ENCODE results near the gene REV3L.

Gene REV3L

GRCh38 chr6:111471958-111472357, 11.1 kb downstream of the REV3L start:
- DNase-seq (ENCODE audit: extremely low read depth, insufficient read length): no peak
- Histone ChIP-seq H3K36me3 (ENCODE audit: control insufficient read depth, insufficient read depth, low read length) (peaks cover 2% of the 10 kb centered on the region; the same call in 1 of the 2 replicates), H3K4me3 (replicated peaks; ENCODE audit: low read depth, low read length) (no peak overlapping the region), H3K27me3 (replicated peaks; ENCODE audit: control insufficient read depth, insufficient read depth, low read length) (no peaks in the 10 kb centered on the region)
- no peak for TF ChIP-seq CTCF (IDR thresholded peaks at IDR 0.05; ENCODE audit: insufficient read depth, low read length, poor library complexity, severe bottlenecking)

DNA sequence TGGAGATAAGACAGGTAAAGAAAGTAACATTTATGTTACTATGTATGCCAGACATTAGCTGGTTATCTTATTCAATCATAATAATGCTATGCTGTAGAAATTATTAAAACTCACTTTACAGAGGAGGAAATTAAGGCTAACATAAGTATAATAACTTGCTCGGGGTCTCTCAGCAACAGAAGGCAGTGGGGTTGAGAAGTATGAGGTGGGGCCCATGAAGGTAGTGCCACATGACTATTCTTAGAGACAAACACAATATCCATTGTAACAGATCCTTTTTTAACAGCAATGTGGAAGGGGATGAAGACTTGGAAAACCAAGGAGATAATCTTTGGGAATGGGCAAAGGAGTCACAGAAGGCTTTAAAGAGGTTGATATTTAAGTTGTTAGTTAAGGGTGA, 11.5 kb downstream of the REV3L start:
- no peak for TF ChIP-seq CTCF (IDR thresholded peaks at IDR 0.05; ENCODE audit: insufficient read depth, low read length, poor library complexity, severe bottlenecking)
- H3K4me3 ChIP-seq (replicated peaks; ENCODE audit: low read depth, low read length): no peak overlapping the region
- no peaks in the 10 kb centered on the region for H3K27me3 ChIP-seq (replicated peaks; ENCODE audit: control insufficient read depth, insufficient read depth, low read length)
- DNase-seq (ENCODE audit: extremely low read depth, insufficient read length): no peak
- peaks cover 2% of the 10 kb centered on the region; the same call in 1 of the 2 replicates for H3K36me3 ChIP-seq (ENCODE audit: control insufficient read depth, insufficient read depth, low read length)

DNA sequence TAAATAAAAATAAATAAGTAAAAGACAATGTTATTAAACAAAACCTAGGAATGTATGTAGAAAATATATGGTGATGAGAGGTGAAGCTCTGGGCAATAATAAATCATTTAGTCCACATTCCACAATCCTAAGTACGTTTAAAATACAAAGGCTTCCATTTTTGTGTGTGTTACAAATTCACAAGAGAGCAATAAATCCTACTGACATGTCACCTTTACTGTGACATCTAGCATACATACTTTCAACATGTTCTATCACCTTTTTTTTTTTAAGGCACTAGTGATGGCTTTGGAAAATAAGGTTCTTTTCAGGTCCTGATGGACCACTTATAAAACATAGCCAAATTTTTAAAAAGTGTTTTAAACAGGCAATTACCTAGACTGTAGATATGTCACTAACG, 12.0 kb downstream of the REV3L start:
- H3K27me3 ChIP-seq (replicated peaks; ENCODE audit: control insufficient read depth, insufficient read depth, low read length): no peaks in the 10 kb centered on the region
- no peak for DNase-seq (ENCODE audit: extremely low read depth, insufficient read length)
- no peak for TF ChIP-seq CTCF (IDR thresholded peaks at IDR 0.05; ENCODE audit: insufficient read depth, low read length, poor library complexity, severe bottlenecking)
- H3K4me3 ChIP-seq (replicated peaks; ENCODE audit: low read depth, low read length): no peak overlapping the region
- peaks cover 2% of the 10 kb centered on the region; the same call in 1 of the 2 replicates for H3K36me3 ChIP-seq (ENCODE audit: control insufficient read depth, insufficient read depth, low read length)

- no peaks in the 10 kb centered on the region for H3K27me3 ChIP-seq (replicated peaks; ENCODE audit: control insufficient read depth, insufficient read depth, low read length)
- no peak for DNase-seq (ENCODE audit: extremely low read depth, insufficient read length)
- no peak for TF ChIP-seq CTCF (IDR thresholded peaks at IDR 0.05; ENCODE audit: insufficient read depth, low read length, poor library complexity, severe bottlenecking)
Measured at GRCh38 chr6:111469543-111469942, 13.5 kb downstream of the REV3L start.

DNA sequence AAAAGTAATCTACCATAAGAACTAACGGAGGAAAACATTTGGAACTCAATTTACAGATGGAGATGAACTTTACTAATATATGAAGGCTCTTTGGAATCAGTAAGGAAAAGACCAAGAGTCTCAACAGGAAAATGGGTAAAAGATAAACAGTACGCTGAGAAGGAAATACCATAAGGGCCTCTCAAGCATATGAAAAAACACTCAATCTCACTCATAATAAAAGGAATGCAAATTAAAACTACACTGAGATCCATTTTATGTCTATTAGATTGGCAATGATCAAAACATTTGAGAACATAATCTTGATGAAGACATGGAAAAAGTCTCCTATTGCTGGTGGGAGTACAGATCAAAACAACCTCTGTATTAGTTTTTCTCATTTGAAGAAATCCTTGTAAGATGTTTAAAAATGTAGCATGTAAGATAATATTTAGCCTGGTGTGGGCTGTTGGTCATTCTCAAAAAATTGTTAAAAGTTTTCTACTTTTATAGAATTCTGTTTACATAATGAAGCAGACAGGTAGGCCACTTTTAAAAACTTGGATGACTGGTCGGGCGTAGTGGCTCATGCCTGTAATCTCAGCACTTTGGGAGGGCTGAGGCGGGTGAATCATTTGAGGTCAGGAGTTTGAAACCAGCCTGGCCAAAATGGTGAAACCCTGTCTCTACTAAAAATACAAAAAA, 14.5 kb downstream of the REV3L start:
- no peak for TF ChIP-seq CTCF (IDR thresholded peaks at IDR 0.05; ENCODE audit: insufficient read depth, low read length, poor library complexity, severe bottlenecking)
- H3K36me3 ChIP-seq (ENCODE audit: control insufficient read depth, insufficient read depth, low read length): peaks cover 2% of the 10 kb centered on the region; the same call in 1 of the 2 replicates
- H3K4me3 ChIP-seq (replicated peaks; ENCODE audit: low read depth, low read length): no peak overlapping the region
- no peaks in the 10 kb centered on the region for H3K27me3 ChIP-seq (replicated peaks; ENCODE audit: control insufficient read depth, insufficient read depth, low read length)
- DNase-seq (ENCODE audit: extremely low read depth, insufficient read length): no peak

More at GRCh38 chr6:111469543-111469942, 13.5 kb downstream of the REV3L start:
- H3K4me3 ChIP-seq (replicated peaks; ENCODE audit: low read depth, low read length): no peak overlapping the region
- H3K36me3 ChIP-seq (ENCODE audit: control insufficient read depth, insufficient read depth, low read length): peaks cover 2% of the 10 kb centered on the region; the same call in 1 of the 2 replicates
